Keratinocyte (primary cell): ENCODE results near the gene CTNNA3. TPM values are rescaled to one million over a fixed set of nuclear protein-coding genes. Genes with fewer than 3 reads are reported as not detected.

Source experiments
- DNase-seq: peaks from one replicate; pipeline ENCODE4 v3.0.0-alpha.2; 2011; ENCODE audit warnings: low read depth, missing footprints, low spot score
- FAIRE-seq: peaks from 2 replicates; lab custom pipeline; 2011; peaks lifted over from hg19 to GRCh38; lab: Jason Lieb, UNC
- H2AFZ ChIP-seq: 2 replicates; pipeline ENCODE4 v1.6.0; 2012; ENCODE audit warnings: low read length, control low read depth, inconsistent platforms; ENCODE audit not compliant: control insufficient read depth
- H3K27ac ChIP-seq: 2 replicates; pipeline ENCODE4 v1.5.1; 2011; ENCODE audit warnings: low read length; ENCODE audit not compliant: control insufficient read depth, insufficient read depth
- H3K27me3 ChIP-seq: 3 replicates; pipeline ENCODE4 v1.6.0; 2011; ENCODE audit warnings: low read length; ENCODE audit not compliant: control insufficient read depth, insufficient read depth; ENCODE audit errors: extremely low read depth
- H3K36me3 ChIP-seq, 2 experiments: 2 replicates in 1 of 2; 3 replicates in 1 of 2; pipeline ENCODE4 v1.5.1; 2011; ENCODE audit warnings: low read length in 2 of 2, mild to moderate bottlenecking in 1 of 2; ENCODE audit not compliant: control insufficient read depth in 2 of 2, insufficient read depth in 2 of 2; ENCODE audit errors: extremely low read depth in 1 of 2
- H3K4me1 ChIP-seq: 3 replicates; pipeline ENCODE4 v1.5.1; 2011; ENCODE audit warnings: low read length; ENCODE audit not compliant: control insufficient read depth, insufficient read depth; ENCODE audit errors: extremely low read depth
- H3K4me2 ChIP-seq: 3 replicates; pipeline ENCODE4 v1.6.0; 2011; ENCODE audit warnings: low read depth, low read length; ENCODE audit not compliant: control insufficient read depth, insufficient read depth; ENCODE audit errors: extremely low read depth
- H3K4me3 ChIP-seq, 3 experiments: fragments of 200-600 bp in 1 of 3; sonication (generic) in 1 of 3; 2 replicates in 2 of 3; 3 replicates in 1 of 3; pipeline ENCODE4 v1.5.1; 2011 to 2016; ENCODE audit warnings: low read length in 3 of 3, mild to moderate bottlenecking in 3 of 3, control low read depth in 2 of 3, inconsistent platforms in 1 of 3, low read depth in 1 of 3, mixed read lengths in 1 of 3, mixed run types in 1 of 3, moderate library complexity in 1 of 3; ENCODE audit not compliant: control insufficient read depth in 2 of 3, insufficient read depth in 2 of 3; ENCODE audit errors: extremely low read depth in 1 of 3
- H3K79me2 ChIP-seq: 2 replicates; pipeline ENCODE4 v1.6.0; 2012; ENCODE audit warnings: low read length; ENCODE audit not compliant: control insufficient read depth, insufficient read depth
- H3K9ac ChIP-seq: 3 replicates; pipeline ENCODE4 v1.6.0; 2011; ENCODE audit warnings: low read length; ENCODE audit not compliant: control insufficient read depth, insufficient read depth; ENCODE audit errors: extremely low read depth
- H3K9me1 ChIP-seq: 3 replicates; pipeline ENCODE4 v1.6.0; 2011; ENCODE audit warnings: low read length; ENCODE audit not compliant: control insufficient read depth, insufficient read depth; ENCODE audit errors: extremely low read depth
- H3K9me3 ChIP-seq: 2 replicates; pipeline ENCODE4 v1.5.1; 2012; ENCODE audit warnings: low read depth, low read length; ENCODE audit not compliant: control insufficient read depth
- H4K20me1 ChIP-seq: 3 replicates; pipeline ENCODE4 v1.6.0; 2011; ENCODE audit warnings: low read length; ENCODE audit not compliant: control insufficient read depth, insufficient read depth; ENCODE audit errors: extremely low read depth
- EZH2 ChIP-seq: IDR thresholded peaks from one replicate; pipeline ENCODE4 v1.6.1; 2012; ENCODE audit warnings: inconsistent platforms, mild to moderate bottlenecking, low read length, moderate library complexity
- dilution Hi-C: fragments of 300-500 bp; cut with MboI; formaldehyde crosslinking; loops from one replicate; pipeline ENCODE4 v1.7.0; 2020; ENCODE audit warnings: low sequenced_read_pairs; ENCODE audit not compliant: extremely low pct_ligation_motif_present
- polyA plus RNA-seq, 5 experiments: library from polyadenylated mRNA; depleted of rRNA in 3 of 5; stranded (reverse) in 3 of 5; stranded (forward) in 1 of 5; unstranded in 1 of 5; fragments of >200 nt; gene quantifications; 1 replicate in 1 of 5; 2 replicates in 3 of 5; 3 replicates in 1 of 5; pipeline versions ENCODE4 v1.2.1 to v1.2.3, GENCODE V29; 2011 to 2012; ENCODE audit warnings: missing spikeins in 2 of 5, low read depth in 1 of 5, low replicate concordance in 1 of 5
- TF ChIP-seq, protein P1 (sequence below), 3 experiments: IDR thresholded peaks in 1 of 3; conservative IDR thresholded peaks in 1 of 3; optimal IDR thresholded peaks in 1 of 3; 2 replicates in 2 of 3; 3 replicates in 1 of 3; pipeline versions ENCODE3 to v1.5.1; 2011; ENCODE audit warnings: low read length in 3 of 3, mild to moderate bottlenecking in 3 of 3, moderate library complexity in 2 of 3, control low read depth in 1 of 3, inconsistent platforms in 1 of 3; ENCODE audit not compliant: insufficient read depth in 2 of 3; ENCODE audit errors: extremely low read depth in 1 of 3

The CTNNA3 gene
- polyA plus RNA-seq, 1 donor (not counting 4 experiments of a cell fraction or from before 2014, with no cell fraction given), result 0.01 TPM

DNA sequence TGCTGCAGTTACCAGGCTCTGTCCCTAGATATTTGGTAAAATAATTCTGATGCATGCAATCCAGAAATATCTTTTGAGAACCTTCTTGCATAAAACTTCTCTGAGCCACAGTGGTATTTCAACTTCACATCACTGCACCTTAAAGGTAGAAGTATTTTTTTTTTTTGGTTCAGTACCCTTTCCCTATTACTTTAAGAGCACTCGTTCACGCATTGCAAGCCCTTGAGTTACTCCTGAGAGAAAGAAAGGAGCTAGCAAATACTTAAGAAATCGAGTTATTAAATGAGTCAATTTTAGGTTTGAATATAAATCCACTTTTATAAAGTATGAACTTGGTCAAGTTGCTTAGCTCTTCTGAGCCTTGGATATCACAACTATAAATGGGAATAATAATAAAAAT is 1377.2 kb downstream of the CTNNA3 start:
- no peaks in the 10 kb centered on the region for H3K9me1 ChIP-seq
- no peaks in the 10 kb centered on the region for H3K4me1 ChIP-seq
- dilution Hi-C loops, result no loop called here
- H4K20me1 ChIP-seq, result no peaks in the 10 kb centered on the region
- no peaks in the 10 kb centered on the region for H3K79me2 ChIP-seq
- no peaks in the 10 kb centered on the region for H3K9me3 ChIP-seq
- H2AFZ ChIP-seq, result no peak overlapping the region
- H3K27me3 ChIP-seq, result no peaks in the 10 kb centered on the region
- H3K9ac ChIP-seq, result no peak overlapping the region
- H3K27ac ChIP-seq, result no peak overlapping the region
- DNase-seq (no peak), FAIRE-seq (no peak)
- no peaks in the 10 kb centered on the region for H3K36me3 ChIP-seq
- H3K4me2 ChIP-seq, result no peak overlapping the region
- no peak overlapping the region for H3K4me3 ChIP-seq
- no peak for TF ChIP-seq EZH2
- TF ChIP-seq, protein P1, sequence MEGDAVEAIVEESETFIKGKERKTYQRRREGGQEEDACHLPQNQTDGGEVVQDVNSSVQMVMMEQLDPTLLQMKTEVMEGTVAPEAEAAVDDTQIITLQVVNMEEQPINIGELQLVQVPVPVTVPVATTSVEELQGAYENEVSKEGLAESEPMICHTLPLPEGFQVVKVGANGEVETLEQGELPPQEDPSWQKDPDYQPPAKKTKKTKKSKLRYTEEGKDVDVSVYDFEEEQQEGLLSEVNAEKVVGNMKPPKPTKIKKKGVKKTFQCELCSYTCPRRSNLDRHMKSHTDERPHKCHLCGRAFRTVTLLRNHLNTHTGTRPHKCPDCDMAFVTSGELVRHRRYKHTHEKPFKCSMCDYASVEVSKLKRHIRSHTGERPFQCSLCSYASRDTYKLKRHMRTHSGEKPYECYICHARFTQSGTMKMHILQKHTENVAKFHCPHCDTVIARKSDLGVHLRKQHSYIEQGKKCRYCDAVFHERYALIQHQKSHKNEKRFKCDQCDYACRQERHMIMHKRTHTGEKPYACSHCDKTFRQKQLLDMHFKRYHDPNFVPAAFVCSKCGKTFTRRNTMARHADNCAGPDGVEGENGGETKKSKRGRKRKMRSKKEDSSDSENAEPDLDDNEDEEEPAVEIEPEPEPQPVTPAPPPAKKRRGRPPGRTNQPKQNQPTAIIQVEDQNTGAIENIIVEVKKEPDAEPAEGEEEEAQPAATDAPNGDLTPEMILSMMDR (optimal IDR thresholded peaks at IDR 0.05 in 1 of 3, IDR thresholded peaks at IDR 0.05 in 1 of 3, conservative IDR thresholded peaks at IDR 0.05 in 1 of 3; ENCODE audit: extremely low read depth in 1 of 3, insufficient read depth in 2 of 3, low read length in 3 of 3), result no peak

DNA sequence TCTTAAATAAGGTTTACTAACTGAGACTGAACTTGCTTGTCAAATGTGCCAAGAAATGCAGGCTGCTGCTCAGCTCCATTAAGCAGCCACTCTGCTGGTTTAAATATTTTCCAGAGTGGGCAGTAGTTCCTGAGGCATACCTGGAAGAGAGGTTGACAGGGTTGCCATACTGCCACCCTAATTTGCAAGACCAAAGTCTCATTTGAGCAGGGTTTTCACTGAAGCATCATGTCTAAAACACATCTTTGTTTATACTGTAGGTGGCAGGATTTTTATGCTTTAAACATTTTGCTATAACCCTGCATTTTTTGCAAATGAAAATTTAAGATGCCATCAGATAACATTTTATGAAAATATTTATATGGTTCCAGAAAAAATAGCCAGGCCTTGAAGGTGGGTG is 1388.2 kb downstream of the CTNNA3 start:
- dilution Hi-C loops, result no loop called here
- H3K27ac ChIP-seq, result no peak overlapping the region
- H3K4me3 ChIP-seq, result no peak overlapping the region
- H3K9me3 ChIP-seq, result no peaks in the 10 kb centered on the region
- no peaks in the 10 kb centered on the region for H3K79me2 ChIP-seq
- no peak for FAIRE-seq
- no peaks in the 10 kb centered on the region for H3K27me3 ChIP-seq
- no peaks in the 10 kb centered on the region for H3K36me3 ChIP-seq
- no peaks in the 10 kb centered on the region for H3K4me1 ChIP-seq
- no peak overlapping the region for H2AFZ ChIP-seq
- no peak overlapping the region for H3K9ac ChIP-seq
- no peak overlapping the region for H3K4me2 ChIP-seq
- no peaks in the 10 kb centered on the region for H3K9me1 ChIP-seq
- DNase-seq, result no peak
- TF ChIP-seq, protein P1 (optimal IDR thresholded peaks at IDR 0.05 in 1 of 3, IDR thresholded peaks at IDR 0.05 in 1 of 3, conservative IDR thresholded peaks at IDR 0.05 in 1 of 3; ENCODE audit: extremely low read depth in 1 of 3, insufficient read depth in 2 of 3, low read length in 3 of 3), result no peak
- no peak for TF ChIP-seq EZH2
- H4K20me1 ChIP-seq, result no peaks in the 10 kb centered on the region
